Trophoblast cell (in vitro differentiated cells and primary cell): Measurements from ENCODE around the gene GFM1.

Experiments
- DNase-seq, 2 donors: peaks; one replicate each; pipeline ENCODE4 v3.0.0-alpha.2; 2016
- H2AFZ ChIP-seq: 2 replicates; pipeline ENCODE4 v1.6.1; 2013; ENCODE audit warnings: low read length, moderate library complexity, mild to moderate bottlenecking; ENCODE audit not compliant: insufficient read depth, poor library complexity
- H2AK5ac ChIP-seq: 2 replicates; pipeline ENCODE4 v1.6.1; 2013; ENCODE audit warnings: mild to moderate bottlenecking, low read length
- H2BK120ac ChIP-seq: 2 replicates; pipeline ENCODE4 v1.6.1; 2013; ENCODE audit warnings: low read length, mild to moderate bottlenecking, moderate library complexity; ENCODE audit not compliant: insufficient read depth, poor library complexity
- H2BK12ac ChIP-seq: 2 replicates; pipeline ENCODE4 v1.6.1; 2013; ENCODE audit warnings: mild to moderate bottlenecking, low read length, moderate library complexity
- H2BK5ac ChIP-seq: 2 replicates; pipeline ENCODE4 v1.6.1; 2013; ENCODE audit warnings: low read length, low read depth, moderate library complexity, mild to moderate bottlenecking; ENCODE audit not compliant: poor library complexity
- H3K14ac ChIP-seq: 2 replicates; pipeline ENCODE4 v1.6.1; 2013; ENCODE audit warnings: mild to moderate bottlenecking, low read length
- H3K18ac ChIP-seq: 2 replicates; pipeline ENCODE4 v1.6.1; 2013; ENCODE audit warnings: mild to moderate bottlenecking, low read length
- H3K23ac ChIP-seq: 2 replicates; pipeline ENCODE4 v1.6.1; 2013; ENCODE audit warnings: low read length
- H3K27ac ChIP-seq: 2 replicates; pipeline ENCODE4 v1.5.1; 2013; ENCODE audit warnings: low read depth, mild to moderate bottlenecking, inconsistent platforms, low read length, moderate library complexity
- H3K27me3 ChIP-seq: 2 replicates; pipeline ENCODE4 v1.6.1; 2013; ENCODE audit warnings: inconsistent platforms, mild to moderate bottlenecking, low read length, moderate library complexity; ENCODE audit not compliant: insufficient read depth
- H3K36me3 ChIP-seq, 2 experiments: 1 replicate in 1 of 2; 2 replicates in 1 of 2; pipeline ENCODE4 v1.6.1; 2013; ENCODE audit warnings: low read length in 2 of 2, mild to moderate bottlenecking in 2 of 2, moderate library complexity in 1 of 2; ENCODE audit not compliant: insufficient read depth in 2 of 2, control insufficient read depth in 1 of 2
- H3K4ac ChIP-seq: 2 replicates; pipeline ENCODE4 v1.6.1; 2013; ENCODE audit warnings: low read depth, mild to moderate bottlenecking, low read length, moderate library complexity
- H3K4me1 ChIP-seq, 2 experiments: 1 replicate in 1 of 2; 2 replicates in 1 of 2; pipeline ENCODE4 v1.6.1; 2013; ENCODE audit warnings: low read length in 2 of 2, mild to moderate bottlenecking in 2 of 2, moderate library complexity in 1 of 2; ENCODE audit not compliant: insufficient read depth in 2 of 2, control insufficient read depth in 1 of 2
- H3K4me2 ChIP-seq: 2 replicates; pipeline ENCODE4 v1.6.1; 2013; ENCODE audit warnings: inconsistent platforms, mild to moderate bottlenecking, low read length, moderate library complexity
- H3K4me3 ChIP-seq: 2 replicates; pipeline ENCODE4 v1.5.1; 2013; ENCODE audit warnings: mild to moderate bottlenecking, low read depth, low read length, inconsistent platforms
- H3K79me1 ChIP-seq: one replicate; pipeline ENCODE4 v1.6.1; 2013; ENCODE audit warnings: low read length
- H3K79me2 ChIP-seq: 2 replicates; pipeline ENCODE4 v1.6.1; 2013; ENCODE audit warnings: low read length, mild to moderate bottlenecking; ENCODE audit not compliant: control insufficient read depth, insufficient read depth, poor library complexity
- H3K9ac ChIP-seq: 2 replicates; pipeline ENCODE4 v1.6.1; 2013; ENCODE audit warnings: mild to moderate bottlenecking, low read length
- H3K9me3 ChIP-seq: 2 replicates; pipeline ENCODE4 v1.6.1; 2013; ENCODE audit warnings: low read depth, mild to moderate bottlenecking, control low read depth, inconsistent platforms, low read length; ENCODE audit not compliant: insufficient read depth
- H4K12ac ChIP-seq: 2 replicates; pipeline ENCODE4 v1.6.1; 2013; ENCODE audit warnings: low read depth, mild to moderate bottlenecking, low read length, moderate library complexity
- H4K8ac ChIP-seq: 2 replicates; pipeline ENCODE4 v1.6.1; 2013; ENCODE audit warnings: low read depth, mild to moderate bottlenecking, low read length, moderate library complexity
- H4K91ac ChIP-seq: one replicate; pipeline ENCODE4 v1.6.1; 2013; ENCODE audit warnings: low read depth, mild to moderate bottlenecking, low read length, moderate library complexity
- WGBS: extraction: QIAGEN DNeasy Blood & Tissue Kit; methylation state at CpG from one replicate; pipeline ENCODE4 v1.1.7; 2013; ENCODE audit warnings: missing lambda C conversion rate; ENCODE audit not compliant: insufficient read length, insufficient coverage; ENCODE audit errors: extremely low coverage; 5-methylcytosine and 5-hydroxymethylcytosine counted together

GFM1 gene

DNA sequence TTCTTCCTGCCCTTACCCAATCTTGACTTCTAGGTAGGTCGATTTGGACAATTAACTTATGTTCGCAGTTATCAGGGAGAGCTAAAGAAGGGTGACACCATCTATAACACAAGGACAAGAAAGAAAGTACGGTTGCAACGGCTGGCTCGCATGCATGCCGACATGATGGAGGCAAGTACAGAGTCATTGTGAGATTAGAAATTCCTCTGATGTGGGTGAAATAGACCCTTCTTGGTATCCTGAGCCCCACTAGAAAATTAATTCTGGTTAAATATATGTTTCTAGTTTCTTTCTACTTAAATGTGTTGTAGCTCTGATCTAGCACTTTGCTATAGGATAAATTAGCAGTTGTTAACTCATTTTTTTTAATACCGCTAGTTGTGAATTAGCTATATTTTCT lies 14.6 kb downstream of the GFM1 start:
- no peak overlapping the region for H2BK5ac ChIP-seq
- no peak overlapping the region for H3K4me3 ChIP-seq
- H3K4me1 ChIP-seq: no peaks in the 10 kb centered on the region
- H3K18ac ChIP-seq: no peak overlapping the region
- H3K23ac ChIP-seq: no peak overlapping the region
- H2AK5ac ChIP-seq: no peak overlapping the region
- DNase-seq: no peak
- H3K27ac ChIP-seq: no peak overlapping the region
- no peaks in the 10 kb centered on the region for H3K9me3 ChIP-seq
- H2BK120ac ChIP-seq: no peak overlapping the region
- H3K79me1 ChIP-seq: no peaks in the 10 kb centered on the region
- H3K79me2 ChIP-seq: no peaks in the 10 kb centered on the region
- H4K12ac ChIP-seq: peak overlapping the region; percentile 80
- no CpG with 5 or more reads among the region's 7 CpGs for WGBS
- H4K91ac ChIP-seq: no peak overlapping the region
- no peak overlapping the region for H3K4me2 ChIP-seq
- H2AFZ ChIP-seq: no peak overlapping the region
- no peak overlapping the region for H2BK12ac ChIP-seq
- H3K9ac ChIP-seq: no peak overlapping the region
- peaks cover 12 to 13% of the 10 kb centered on the region in 2 experiments for H3K36me3 ChIP-seq
- no peak overlapping the region for H3K4ac ChIP-seq
- H3K14ac ChIP-seq: no peak overlapping the region
- no peaks in the 10 kb centered on the region for H3K27me3 ChIP-seq
- H4K8ac ChIP-seq: no peak overlapping the region

DNA sequence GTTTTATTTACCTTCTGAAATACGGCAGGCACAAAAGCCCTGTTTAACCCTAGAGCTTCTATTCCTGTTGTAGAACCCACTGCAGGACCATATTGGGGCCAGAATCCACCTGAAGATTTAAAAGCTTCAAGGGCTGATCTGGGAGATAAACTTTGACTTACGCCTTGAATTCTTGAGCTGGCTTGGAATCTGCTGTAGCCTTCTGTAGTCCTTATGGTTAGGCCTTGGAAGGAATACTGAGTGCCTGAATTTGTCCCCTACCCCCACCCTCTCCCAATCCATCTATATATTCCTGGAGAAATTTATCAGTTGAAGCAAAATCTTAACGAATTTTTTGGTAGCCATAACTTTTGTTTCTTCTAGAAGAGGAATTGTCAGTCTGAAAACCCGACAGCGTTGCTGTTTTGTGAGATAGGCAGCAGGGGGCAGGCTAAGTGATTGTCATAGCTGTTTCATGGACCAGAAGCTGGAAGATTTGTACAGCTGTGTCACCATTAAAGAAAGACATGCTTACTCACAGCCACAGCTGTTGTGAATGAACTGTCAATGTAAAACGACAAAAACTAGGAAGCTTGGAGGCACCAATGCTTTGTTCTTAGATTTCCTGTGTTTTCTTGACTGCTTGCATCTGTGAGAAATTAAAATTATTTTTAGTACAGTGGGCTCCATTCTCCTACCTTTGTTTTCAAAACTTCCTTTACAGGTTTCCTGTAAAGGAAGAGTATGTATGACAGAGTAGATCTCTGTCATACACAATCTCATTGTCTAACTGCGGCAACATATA lies 15.3 kb downstream of the GFM1 start:
- H3K4me1 ChIP-seq: no peaks in the 10 kb centered on the region
- no peak overlapping the region for H3K4me2 ChIP-seq
- H3K4me3 ChIP-seq: no peak overlapping the region

GRCh38 chr3:158660711-158661110 lies 16.4 kb downstream of the GFM1 start:
- H3K4me1 ChIP-seq: no peaks in the 10 kb centered on the region
- no peak overlapping the region for H3K18ac ChIP-seq
- no peak overlapping the region for H3K4me2 ChIP-seq
- no peak overlapping the region for H2BK12ac ChIP-seq
- no peak overlapping the region for H4K8ac ChIP-seq
- no peak overlapping the region for H2BK5ac ChIP-seq
- DNase-seq: no peak
- no peaks in the 10 kb centered on the region for H3K9me3 ChIP-seq
- no peaks in the 10 kb centered on the region for H3K79me1 ChIP-seq
- H3K36me3 ChIP-seq: peaks cover 10 to 13% of the 10 kb centered on the region in 2 experiments
- no peak overlapping the region for H3K23ac ChIP-seq
- no peak overlapping the region for H3K4me3 ChIP-seq
- H2AFZ ChIP-seq: no peak overlapping the region
- H2AK5ac ChIP-seq: no peak overlapping the region
- H4K12ac ChIP-seq: no peak overlapping the region
- H3K27ac ChIP-seq: no peak overlapping the region
- H3K4ac ChIP-seq: no peak overlapping the region
- H3K9ac ChIP-seq: no peak overlapping the region
- no CpG with 5 or more reads among the region's 4 CpGs for WGBS
- no peak overlapping the region for H2BK120ac ChIP-seq
- H4K91ac ChIP-seq: no peak overlapping the region
- H3K79me2 ChIP-seq: no peaks in the 10 kb centered on the region
- H3K14ac ChIP-seq: no peak overlapping the region
- H3K27me3 ChIP-seq: no peaks in the 10 kb centered on the region

More for the DNA sequence above, 15.3 kb downstream of the GFM1 start:
- Histone ChIP-seq H4K8ac (no peak overlapping the region), H3K23ac (no peak overlapping the region), H3K79me2 (no peaks in the 10 kb centered on the region), H3K27me3 (no peaks in the 10 kb centered on the region), H4K91ac (no peak overlapping the region), H3K9me3 (no peaks in the 10 kb centered on the region), H3K14ac (no peak overlapping the region), H4K12ac (no peak overlapping the region), H2BK5ac (no peak overlapping the region), H3K18ac (no peak overlapping the region), H3K79me1 (no peaks in the 10 kb centered on the region), H3K27ac (no peak overlapping the region), H2AFZ (no peak overlapping the region), H2AK5ac (no peak overlapping the region), H3K4ac (no peak overlapping the region), H3K9ac (no peak overlapping the region), H2BK120ac (no peak overlapping the region), H3K36me3 (peaks cover 13 to 14% of the 10 kb centered on the region in 2 experiments), H2BK12ac (no peak overlapping the region)
- no CpG with 5 or more reads among the region's 7 CpGs for WGBS
- DNase-seq: peak; percentile 59 to 70

GRCh38 chr3:158663246-158663645 lies 18.9 kb downstream of the GFM1 start:
- WGBS: no CpG with 5 or more reads among the region's 1 CpG
- Histone ChIP-seq H4K91ac (no peak overlapping the region), H3K4ac (no peak overlapping the region), H3K4me1 (no peaks in the 10 kb centered on the region), H3K27me3 (no peaks in the 10 kb centered on the region), H3K27ac (no peak overlapping the region), H3K79me2 (no peaks in the 10 kb centered on the region), H3K79me1 (no peaks in the 10 kb centered on the region), H3K9me3 (no peaks in the 10 kb centered on the region), H3K9ac (no peak overlapping the region), H4K12ac (no peak overlapping the region), H3K4me2 (no peak overlapping the region), H3K36me3 (peaks cover 10 to 16% of the 10 kb centered on the region in 2 experiments), H3K23ac (no peak overlapping the region), H2AK5ac (no peak overlapping the region), H2BK120ac (no peak overlapping the region), H2AFZ (no peak overlapping the region), H3K14ac (no peak overlapping the region), H3K18ac (no peak overlapping the region), H2BK5ac (no peak overlapping the region), H2BK12ac (no peak overlapping the region), H4K8ac (no peak overlapping the region), H3K4me3 (no peak overlapping the region)
- DNase-seq: no peak
